GM18868 (cell line): ENCODE results near the gene IRF2.

Experiments
- ATAC-seq: cut with Tn5 transposase; IDR thresholded peaks from one replicate; pipeline ENCODE4 v1.9.1; 2021; ENCODE audit warnings: mild to moderate bottlenecking, moderate library complexity; ENCODE audit not compliant: unreplicated experiment

IRF2 gene

GRCh38 chr4:184433258-184433892 lies 41.0 kb downstream of the IRF2 start:
- ATAC-seq, result no peak

GRCh38 chr4:184432127-184432922 lies 42.0 kb downstream of the IRF2 start:
- no peak for ATAC-seq

- no peak for ATAC-seq
Measured at GRCh38 chr4:184430163-184430562, 44.2 kb downstream of the IRF2 start.

GRCh38 chr4:184428787-184429186 lies 45.6 kb downstream of the IRF2 start:
- ATAC-seq, result no peak

GRCh38 chr4:184427687-184428086 lies 46.7 kb downstream of the IRF2 start:
- ATAC-seq, result no peak

- peak; percentile 59 for ATAC-seq
Measured at GRCh38 chr4:184427093-184427492, 47.3 kb downstream of the IRF2 start.

- no peak for ATAC-seq
Measured at GRCh38 chr4:184424993-184425758, 49.2 kb downstream of the IRF2 start.

- no peak for ATAC-seq
Measured at GRCh38 chr4:184424279-184424678, 50.1 kb downstream of the IRF2 start.

GRCh38 chr4:184423003-184423686 lies 51.2 kb downstream of the IRF2 start:
- ATAC-seq, result no peak

- ATAC-seq, result no peak
Measured at GRCh38 chr4:184422378-184422777, 52.0 kb downstream of the IRF2 start.

- ATAC-seq, result no peak
Measured at GRCh38 chr4:184421533-184422155, 52.7 kb downstream of the IRF2 start.

- peak; percentile 67 for ATAC-seq
Measured at GRCh38 chr4:184420881-184421416, 53.4 kb downstream of the IRF2 start.

GRCh38 chr4:184420402-184420801 lies 53.9 kb downstream of the IRF2 start:
- peak; percentile 23 for ATAC-seq

GRCh38 chr4:184419976-184420375 lies 54.4 kb downstream of the IRF2 start:
- no peak for ATAC-seq

- peak; percentile 62 for ATAC-seq
Measured at GRCh38 chr4:184417802-184418511, 56.4 kb downstream of the IRF2 start.

GRCh38 chr4:184416913-184417734 lies 57.2 kb downstream of the IRF2 start:
- ATAC-seq, result peak; percentile 39

- ATAC-seq, result no peak
Measured at GRCh38 chr4:184415071-184415470, 59.3 kb downstream of the IRF2 start.

GRCh38 chr4:184413261-184414046 lies 60.9 kb downstream of the IRF2 start:
- no peak for ATAC-seq
